Hematopoietic multipotent progenitor cell (in vitro differentiated cells): ENCODE results near the gene ARL6IP4. TPM values are rescaled to one million over a fixed set of nuclear protein-coding genes. Genes with fewer than 3 reads are reported as not detected.
"Not testable (repeated sequence)": the region's sequence is repeated elsewhere in the genome, so short reads cannot be mapped to it uniquely, and the experiment has no call there.

Experiments used
- DNase-seq, 3 donors: peaks; one replicate each; pipeline ENCODE4 v3.0.0-alpha.2; 2011 to 2015; ENCODE audit warnings: low read depth in 2 of 3, low spot score in 2 of 3
- total RNA-seq: library from RNA; depleted of rRNA; stranded (reverse); fragments of >200 nt; gene quantifications from one replicate; pipeline ENCODE4 v1.2.3, GENCODE V29; 2012

Gene ARL6IP4
- total RNA-seq, 1 donor: 83.5 TPM

DNA sequence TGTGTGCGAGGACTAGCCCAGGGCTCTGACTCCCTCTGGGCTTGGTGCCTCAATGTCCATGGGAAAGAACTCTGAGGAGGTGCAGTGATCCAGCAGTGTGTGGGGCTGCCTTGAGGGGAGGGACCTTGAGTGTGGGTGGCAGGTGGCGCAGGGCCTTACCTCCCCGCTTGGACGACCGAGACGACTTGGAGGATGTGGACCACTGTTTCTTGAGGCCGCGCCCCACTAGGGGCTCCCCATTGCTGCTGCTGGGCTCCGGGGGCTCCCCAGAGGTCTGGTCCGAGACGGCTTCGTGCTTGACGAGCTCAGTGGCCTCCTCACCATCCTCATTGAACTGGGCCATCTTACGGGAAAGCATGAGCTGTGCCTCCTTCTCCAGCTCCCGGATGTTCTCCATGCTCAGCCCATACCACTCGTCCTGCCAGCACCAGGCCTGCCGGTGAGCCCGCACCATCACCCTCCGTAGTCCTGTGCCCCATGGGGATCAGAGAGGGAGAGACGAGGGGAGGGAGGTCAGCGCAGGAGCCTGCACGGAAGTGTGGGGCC is 24.7 kb downstream of the ARL6IP4 start:
- no peak for DNase-seq

- DNase-seq: no peak
Measured at GRCh38 chr12:123006977-123007376, 26.5 kb downstream of the ARL6IP4 start.

DNA sequence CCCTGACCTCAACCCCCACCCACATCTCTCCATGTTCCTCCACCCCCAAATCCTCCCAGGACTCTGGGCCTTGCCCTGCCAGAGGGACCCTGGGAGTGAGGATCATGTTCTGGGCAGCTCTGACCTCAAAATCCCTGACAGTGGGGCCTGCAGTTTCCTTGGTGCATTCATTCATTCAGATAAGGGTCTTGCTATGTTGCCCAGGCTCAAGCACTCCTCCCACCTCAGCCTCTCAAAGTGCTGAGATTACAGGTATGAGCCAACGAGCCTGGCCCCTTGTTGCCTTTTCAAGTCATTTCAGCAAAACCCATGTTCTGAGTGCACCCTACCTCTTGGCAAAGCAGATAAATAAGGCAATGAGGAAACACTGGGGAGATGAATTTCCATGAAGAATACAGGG is 29.6 kb downstream of the ARL6IP4 start:
- no peak for DNase-seq

- DNase-seq: no peak
Measured at GRCh38 chr12:123010681-123011080, 30.2 kb downstream of the ARL6IP4 start.

GRCh38 chr12:123011701-123012100 is 31.2 kb downstream of the ARL6IP4 start:
- DNase-seq: no peak

GRCh38 chr12:123013185-123014095 is 33.0 kb downstream of the ARL6IP4 start:
- DNase-seq: no peak

- DNase-seq: not testable (repeated sequence)
Measured at GRCh38 chr12:123014473-123014872, 34.0 kb downstream of the ARL6IP4 start.

DNA sequence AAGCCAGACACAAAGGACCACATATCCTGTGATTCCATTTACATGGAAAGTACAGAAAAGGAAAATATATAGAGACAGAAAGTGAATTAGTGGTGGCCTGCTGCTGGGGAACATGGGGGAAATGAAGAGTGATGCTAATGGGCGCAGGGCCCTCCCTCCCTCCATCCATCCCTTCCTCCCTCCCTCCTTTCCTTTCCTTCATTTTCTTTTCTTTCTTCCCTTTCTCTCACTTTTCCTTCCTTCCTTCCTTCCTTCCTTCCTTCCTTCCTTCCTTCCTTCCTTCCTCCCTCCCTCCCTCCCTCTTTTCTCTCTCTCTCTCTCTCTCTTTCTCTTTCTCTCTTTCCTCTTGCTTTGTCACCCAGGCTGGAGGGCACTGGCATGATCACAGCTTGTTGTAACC is 37.3 kb downstream of the ARL6IP4 start:
- no peak for DNase-seq

GRCh38 chr12:123019841-123020138 is 39.3 kb downstream of the ARL6IP4 start:
- no peak for DNase-seq

- DNase-seq: no peak
Measured at GRCh38 chr12:123021688-123022604, 41.5 kb downstream of the ARL6IP4 start.

DNA sequence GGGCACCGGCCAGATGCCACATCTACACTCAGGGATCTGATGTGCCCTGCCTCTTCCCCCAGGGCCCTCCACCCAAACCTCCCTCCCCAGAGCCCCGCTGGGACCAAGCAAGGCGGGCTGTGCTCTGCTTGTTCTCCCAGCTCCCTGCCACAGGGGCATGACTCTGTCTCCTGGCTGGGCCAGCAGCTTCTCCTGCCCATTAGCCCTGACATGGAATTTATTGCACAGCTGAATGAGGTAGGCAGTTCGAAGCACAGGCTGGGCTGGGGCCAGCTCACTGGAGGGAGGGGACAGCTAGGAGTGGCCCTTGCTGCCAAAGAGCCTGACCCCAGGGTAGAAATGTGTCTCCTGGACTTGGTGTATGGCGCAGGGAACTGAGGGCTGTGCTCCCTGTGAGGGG is 42.4 kb downstream of the ARL6IP4 start:
- no peak for DNase-seq

DNA sequence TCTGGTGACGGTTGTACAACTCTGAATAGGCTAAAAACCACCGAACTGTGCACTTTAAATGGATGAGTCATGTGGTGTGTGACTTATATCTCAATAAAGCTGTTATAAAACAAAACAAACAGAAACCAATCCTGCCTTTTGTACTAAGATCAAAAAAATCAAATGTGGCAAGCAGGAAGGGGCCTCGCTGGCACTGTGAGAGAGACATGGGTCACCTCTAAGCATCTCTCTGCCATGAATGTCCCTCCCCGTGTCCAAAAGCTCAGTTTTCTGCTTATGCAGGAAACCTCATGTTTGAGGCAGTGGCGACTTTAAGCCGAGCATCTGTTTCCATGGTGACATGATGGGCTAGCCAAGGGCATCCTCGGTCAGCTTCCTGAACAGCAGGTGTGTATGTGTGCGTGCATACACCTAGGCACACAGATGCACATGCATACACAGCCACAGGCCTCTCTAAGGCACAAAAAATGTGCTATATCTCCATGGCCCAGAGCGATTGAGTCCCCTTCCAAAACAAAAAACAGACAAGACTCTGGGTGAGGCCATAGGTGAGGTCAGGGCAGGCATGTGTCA is 44.4 kb downstream of the ARL6IP4 start:
- DNase-seq: no peak

DNA sequence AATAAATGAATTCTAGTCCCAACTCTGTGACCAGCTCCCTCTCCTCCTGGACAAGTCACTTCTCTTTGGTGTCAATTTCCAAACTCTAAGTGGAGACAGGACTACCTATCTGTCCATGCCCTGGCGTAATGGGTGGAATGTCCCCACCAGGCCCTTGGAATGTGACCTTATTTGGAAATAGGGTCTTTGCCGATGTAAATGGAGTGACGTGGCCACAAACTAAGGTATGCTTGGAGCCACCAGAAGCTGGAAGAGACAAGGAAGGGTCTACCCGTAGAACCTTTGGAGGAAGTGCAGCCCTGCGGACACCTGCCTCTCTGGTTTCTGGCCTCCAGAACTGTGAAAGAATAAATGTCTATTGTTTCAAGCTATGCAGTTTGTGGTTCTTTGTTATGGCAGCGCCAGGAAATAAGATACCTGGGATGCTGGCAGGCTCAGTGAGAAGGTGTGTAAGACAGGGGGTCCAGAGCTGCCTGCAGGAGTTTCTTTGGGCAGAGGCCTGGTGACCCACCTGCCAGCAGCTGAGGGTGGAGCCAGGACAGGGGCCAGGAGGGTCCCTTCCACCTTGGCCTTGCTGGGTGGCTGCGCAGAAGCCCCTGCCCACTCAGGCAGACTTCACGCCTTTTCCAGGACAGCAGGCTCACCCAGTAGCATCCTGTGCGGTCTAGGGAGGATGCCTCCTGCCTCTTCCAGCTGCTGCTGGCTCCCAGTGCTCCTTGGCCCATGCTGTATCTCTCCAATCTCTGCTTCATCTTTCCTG is 45.8 kb downstream of the ARL6IP4 start:
- no peak for DNase-seq

- DNase-seq: no peak
Measured at GRCh38 chr12:123027726-123028445, 47.4 kb downstream of the ARL6IP4 start.

DNA sequence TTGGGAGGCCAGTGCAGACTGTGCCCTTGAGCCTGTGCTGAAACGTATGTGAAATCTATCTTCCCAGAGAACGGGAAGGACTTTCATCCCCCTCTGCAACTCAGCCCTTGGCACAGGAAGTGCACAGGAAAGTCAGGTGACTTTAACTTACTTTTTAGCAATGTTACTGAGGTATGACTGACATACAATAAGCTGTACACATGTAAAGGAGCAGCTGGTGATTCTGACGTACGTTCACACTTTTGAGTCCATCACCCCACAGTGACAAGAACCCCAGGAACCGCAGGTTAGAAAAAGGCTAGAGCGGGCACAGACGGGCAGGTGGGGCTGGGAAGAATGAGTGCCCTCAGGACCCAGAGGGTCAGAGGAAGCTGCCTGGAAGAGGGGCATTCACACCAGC is 48.0 kb downstream of the ARL6IP4 start:
- no peak for DNase-seq

DNA sequence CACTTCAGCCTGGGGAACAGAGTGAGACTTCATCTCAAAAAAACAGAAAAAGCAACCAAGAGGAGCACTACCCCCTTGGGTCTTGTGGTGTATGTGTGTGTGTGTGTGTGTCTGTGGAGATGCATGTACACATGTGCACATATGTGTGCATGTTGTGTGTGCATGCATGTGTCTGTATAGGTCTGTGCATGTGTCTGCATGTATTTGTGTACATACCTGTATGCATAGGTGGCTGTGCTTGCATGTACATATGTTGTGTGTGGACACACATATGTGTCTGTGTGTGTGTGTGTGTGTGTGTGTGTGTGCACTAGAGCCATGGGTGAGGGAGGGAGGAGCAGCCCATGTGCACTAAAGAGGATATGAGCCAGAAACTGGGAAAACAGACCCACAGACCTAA is 49.1 kb downstream of the ARL6IP4 start:
- no peak for DNase-seq

DNA sequence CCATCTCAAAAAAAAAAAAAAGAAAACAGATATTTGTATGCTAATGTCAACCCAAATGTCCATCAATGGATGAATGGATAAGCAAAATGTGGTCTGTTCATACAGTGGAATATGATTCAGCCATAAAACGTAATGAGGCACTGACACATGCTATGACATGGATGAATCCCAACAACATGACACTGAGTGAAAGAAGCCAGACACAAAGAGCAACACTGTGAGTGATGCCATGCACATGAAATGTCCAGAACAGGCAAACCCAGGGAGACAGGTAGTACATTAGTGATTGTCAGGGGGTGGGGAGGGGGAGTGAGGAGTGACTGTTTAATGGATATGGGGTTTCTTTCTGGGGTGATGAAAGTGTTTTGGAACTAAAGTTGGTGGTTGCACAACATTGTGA is 50.2 kb downstream of the ARL6IP4 start:
- no peak for DNase-seq

- no peak for DNase-seq
Measured at GRCh38 chr12:123031171-123031845, 50.8 kb downstream of the ARL6IP4 start.
